ENCODE measurements around the gene HNF4A.

DNA sequence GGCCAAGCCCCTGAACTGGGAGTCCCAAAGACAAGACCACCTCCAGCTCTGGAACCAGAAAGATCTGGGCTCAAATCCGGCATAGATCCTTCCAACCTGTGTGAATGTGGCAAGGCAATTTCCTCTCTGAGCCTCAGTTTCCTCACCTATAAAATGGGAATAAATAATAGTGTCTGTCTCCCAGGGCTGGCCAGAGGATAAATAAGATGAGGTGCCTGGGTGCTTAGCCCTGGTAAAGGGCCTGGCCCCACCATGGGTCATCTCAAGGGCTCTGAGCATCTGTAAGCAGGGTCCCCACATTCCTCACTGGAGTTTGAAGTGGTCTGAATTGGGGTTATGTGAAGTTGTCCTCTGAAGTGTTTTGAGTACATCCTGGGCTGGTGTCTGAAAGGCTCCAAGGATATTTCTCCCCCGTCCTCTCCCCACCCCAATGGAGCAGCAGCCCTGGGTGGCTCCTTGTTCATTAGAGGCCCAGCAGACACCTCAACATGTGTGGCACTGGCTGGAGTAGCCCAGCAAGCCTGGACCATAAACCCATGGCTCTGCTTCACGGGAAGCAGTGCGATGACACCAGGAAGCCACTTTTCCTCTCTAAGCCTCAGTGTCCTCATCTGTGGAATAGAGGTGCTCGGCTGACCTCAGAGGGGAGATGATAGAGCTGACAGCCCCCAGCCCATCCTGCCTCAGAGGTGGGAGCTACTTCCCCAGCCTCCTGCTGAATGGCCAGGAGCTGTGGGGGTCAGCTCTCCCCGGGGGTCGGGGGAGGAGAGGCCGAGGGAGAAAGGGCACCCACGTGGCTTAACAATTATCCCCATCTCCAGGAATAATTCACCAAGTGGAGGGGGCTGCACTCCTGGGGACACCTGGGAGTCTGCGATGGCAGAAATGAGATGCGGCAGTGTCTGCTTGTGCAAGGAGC, 48.0 kb downstream of the HNF4A start:
- TF ChIP-seq GATA2 (IDR thresholded peaks at IDR 0.05; ENCODE audit: insufficient read depth, insufficient read length, low read depth, low read length) (no peak), EZH2 (IDR thresholded peaks at IDR 0.05; ENCODE audit: borderline replicate concordance, low read depth, low read length, severe bottlenecking) (no peak)
